HG02938 (cell line): ENCODE measurements around the gene VPS11.
"Not testable (repeated sequence)": the region's sequence is repeated elsewhere in the genome, so short reads cannot be mapped to it uniquely, and the experiment has no call there.

Experiments
- ATAC-seq: cut with Tn5 transposase; IDR thresholded peaks from one replicate; pipeline ENCODE4 v1.9.1; 2021; ENCODE audit warnings: mild to moderate bottlenecking, moderate library complexity; ENCODE audit not compliant: unreplicated experiment

VPS11 gene

DNA sequence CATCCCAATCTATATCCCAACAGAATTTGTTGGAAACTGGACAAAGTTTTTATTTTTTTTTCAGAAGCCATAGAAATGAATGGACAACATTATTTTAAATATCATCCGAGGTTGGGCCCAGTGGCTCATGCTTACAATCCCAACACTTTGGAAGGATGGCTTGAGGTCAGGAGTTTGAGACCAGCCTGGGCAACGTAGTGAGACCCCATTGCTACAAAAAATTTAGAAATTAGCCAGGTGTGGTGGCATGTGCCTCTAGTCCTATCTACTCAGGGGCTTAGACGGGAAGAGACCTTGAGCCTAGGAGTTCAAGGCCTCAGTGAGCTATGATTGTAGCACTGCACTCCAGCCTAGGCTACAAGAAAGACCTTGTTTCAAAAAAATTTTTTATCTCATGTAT, 32.8 kb upstream of the VPS11 start:
- ATAC-seq, result no peak

- ATAC-seq, result no peak
Observed at GRCh38 chr11:119038884-119039283, 28.7 kb upstream of the VPS11 start.

DNA sequence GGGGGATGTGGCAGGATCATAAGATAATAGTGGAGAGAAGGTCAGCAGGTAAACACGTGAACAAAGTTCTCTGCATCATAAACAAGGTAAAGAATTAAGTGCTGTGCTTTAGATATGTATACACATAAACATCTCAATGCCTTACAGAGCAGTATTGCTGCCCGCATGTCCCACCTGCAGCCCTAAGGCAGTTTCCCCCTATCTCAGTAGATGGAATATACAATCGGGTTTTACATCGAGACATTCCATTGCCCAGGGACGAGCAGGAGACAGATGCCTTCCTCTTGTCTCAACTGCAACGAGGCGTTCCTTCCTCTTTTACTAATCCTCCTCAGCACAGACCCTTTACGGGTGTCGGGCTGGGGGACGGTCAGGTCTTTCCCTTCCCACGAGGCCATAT, 28.1 kb upstream of the VPS11 start:
- ATAC-seq, result not testable (repeated sequence)

- ATAC-seq, result no peak
Observed at GRCh38 chr11:119041821-119042514, 25.6 kb upstream of the VPS11 start.

GRCh38 chr11:119042927-119043326, 24.7 kb upstream of the VPS11 start:
- no peak for ATAC-seq

DNA sequence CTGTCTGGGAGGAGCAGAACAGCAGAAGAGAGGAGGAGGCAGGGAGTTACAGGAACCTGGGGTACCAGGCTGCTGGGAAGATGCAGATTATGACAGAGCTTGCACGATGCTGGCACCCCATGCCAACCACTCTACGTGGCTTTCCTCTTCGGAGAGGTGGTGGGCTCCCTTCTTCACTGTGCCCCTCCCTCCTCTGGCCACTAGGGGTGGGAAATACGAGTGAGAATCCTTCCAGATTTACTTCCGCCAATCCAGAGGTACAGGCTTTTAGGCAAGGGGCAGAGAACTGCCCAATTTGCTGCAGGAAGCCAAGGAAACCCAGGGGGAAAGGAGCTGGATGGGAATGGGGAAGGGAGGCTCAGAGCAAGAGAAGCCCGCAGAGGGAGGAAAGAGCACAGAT, 22.9 kb upstream of the VPS11 start:
- no peak for ATAC-seq

- ATAC-seq, result no peak
Observed at GRCh38 chr11:119046489-119046888, 21.1 kb upstream of the VPS11 start.

DNA sequence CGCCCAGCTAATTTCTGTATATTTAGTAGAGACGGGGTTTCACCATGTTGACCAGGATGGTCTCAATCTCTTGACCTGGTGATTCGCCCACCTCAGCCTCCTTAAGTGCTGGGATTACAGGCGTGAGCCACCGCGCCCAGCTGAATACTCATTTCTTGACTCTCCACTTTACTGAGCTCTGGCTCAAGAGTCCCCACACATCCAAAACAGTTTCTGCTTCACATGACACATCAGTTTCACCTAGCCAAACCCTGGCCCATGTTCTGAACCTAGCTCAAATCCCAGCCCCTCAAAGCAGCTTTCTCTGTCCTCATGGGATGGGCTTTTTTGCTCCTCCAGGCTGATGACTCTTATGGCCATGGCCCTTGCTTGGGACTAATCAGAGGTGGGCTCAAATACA, 20.4 kb upstream of the VPS11 start:
- no peak for ATAC-seq

- ATAC-seq, result no peak
Observed at GRCh38 chr11:119048644-119049043, 19.0 kb upstream of the VPS11 start.

GRCh38 chr11:119049081-119049480, 18.5 kb upstream of the VPS11 start:
- no peak for ATAC-seq

- no peak for ATAC-seq
Observed at GRCh38 chr11:119051440-119052162, 16.0 kb upstream of the VPS11 start.

GRCh38 chr11:119052163-119052814, 15.3 kb upstream of the VPS11 start:
- ATAC-seq, result no peak

DNA sequence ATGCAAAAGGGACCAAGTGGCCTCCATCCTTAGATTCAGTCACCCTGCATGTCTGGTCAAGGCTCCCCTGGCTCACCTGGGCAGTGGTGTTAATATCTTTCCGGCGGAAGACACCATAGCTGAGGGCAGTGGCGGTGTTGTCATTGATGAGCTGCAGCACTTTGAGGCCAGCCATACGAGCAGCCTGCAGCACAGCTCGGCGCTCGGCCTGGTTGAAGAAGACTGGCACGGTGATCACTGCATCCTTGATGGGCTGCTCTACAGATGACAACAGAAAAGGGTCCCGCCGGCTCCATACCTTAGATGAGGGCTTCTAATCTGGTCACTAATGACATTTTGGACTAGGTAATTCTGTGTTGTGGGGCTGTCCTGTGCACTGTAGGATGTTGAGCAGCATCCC, 13.2 kb upstream of the VPS11 start:
- no peak for ATAC-seq

DNA sequence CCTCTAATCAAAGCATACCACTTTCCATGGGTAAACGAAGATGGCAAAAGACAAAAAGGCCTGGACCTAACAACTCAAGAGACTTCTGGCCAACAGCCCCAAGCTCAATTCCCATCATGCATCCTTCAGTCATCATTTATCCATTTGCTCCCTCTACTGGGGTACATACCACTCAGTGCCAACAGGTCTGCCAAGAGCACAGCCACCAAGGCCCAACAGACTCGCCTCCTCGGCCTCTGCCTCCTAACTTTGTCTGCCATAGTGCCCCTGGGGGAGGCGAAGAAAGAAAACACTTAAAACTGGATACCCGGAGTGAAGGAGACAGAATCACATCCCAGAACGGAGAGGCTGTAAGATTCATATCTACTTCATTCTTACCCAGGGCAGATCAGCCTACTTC, 11.7 kb upstream of the VPS11 start:
- ATAC-seq, result no peak

GRCh38 chr11:119056421-119056999, 11.1 kb upstream of the VPS11 start:
- peak; percentile 11 for ATAC-seq

DNA sequence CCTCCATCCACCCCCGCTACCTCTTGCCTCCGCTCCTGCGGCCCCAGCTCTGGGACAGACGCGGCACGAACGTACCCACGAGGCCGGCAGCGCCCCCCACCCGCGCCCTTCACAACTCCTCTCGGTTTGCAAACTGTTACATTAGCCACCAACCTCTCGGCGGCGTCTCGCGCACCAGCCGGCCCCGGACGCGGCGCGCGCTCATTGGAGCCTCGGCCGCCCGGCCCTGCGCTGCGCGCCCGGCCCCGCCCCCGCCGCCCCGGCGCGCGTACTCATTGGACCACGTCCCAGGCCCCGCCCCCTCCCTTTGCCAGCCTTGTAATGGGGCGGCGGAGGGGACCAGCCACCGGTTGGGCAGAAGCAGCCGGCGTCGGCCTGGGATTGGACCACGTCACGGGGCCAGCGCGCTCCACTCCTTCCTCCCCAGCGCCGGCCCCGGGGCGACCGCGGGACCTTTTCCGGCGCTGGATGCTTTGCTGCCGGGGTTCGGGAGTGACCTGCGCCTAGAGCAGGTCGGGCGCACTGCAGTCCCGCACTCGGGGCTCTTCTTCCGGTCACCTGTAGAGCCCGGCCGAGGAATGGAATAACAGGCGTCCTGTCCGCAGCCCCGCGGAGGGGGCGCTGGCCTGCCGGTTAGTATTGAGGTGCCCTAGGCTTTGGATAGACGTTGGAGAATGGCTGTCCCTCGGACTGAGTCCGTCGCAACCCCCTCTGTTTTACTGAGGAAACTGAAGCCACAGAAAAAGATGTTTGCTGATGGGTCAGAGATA, 10.4 kb upstream of the VPS11 start, which contains the start of gene HYOU1:
HYOU1 (minus strand) TSS at position 206 of the 770 bp plus-strand sequence. CDS start 1,045 bp downstream, outside the sequence.
- peak; percentile 84 for ATAC-seq

GRCh38 chr11:119059128-119059527, 8.5 kb upstream of the VPS11 start:
- not testable (repeated sequence) for ATAC-seq

GRCh38 chr11:119061256-119061655, 6.4 kb upstream of the VPS11 start:
- no peak for ATAC-seq

- no peak for ATAC-seq
Observed at GRCh38 chr11:119062779-119063178, 4.8 kb upstream of the VPS11 start.

- no peak for ATAC-seq
Observed at GRCh38 chr11:119065369-119065768, 2.2 kb upstream of the VPS11 start.

- no peak for ATAC-seq
Observed at GRCh38 chr11:119077839-119078238, 10.2 kb downstream of the VPS11 start.
